CD4-positive, alpha-beta T cell treated with Interleukin-17A for 4 hours (primary cell): ENCODE results near the gene ADD1.
"Not testable (repeated sequence)": the region's sequence is repeated elsewhere in the genome, so short reads cannot be mapped to it uniquely, and the experiment has no call there.

Experiments
- DNase-seq: peaks from one replicate; pipeline ENCODE4 v3.0.0-alpha.2; 2020; ENCODE audit warnings: mixed read lengths

Gene ADD1

DNA sequence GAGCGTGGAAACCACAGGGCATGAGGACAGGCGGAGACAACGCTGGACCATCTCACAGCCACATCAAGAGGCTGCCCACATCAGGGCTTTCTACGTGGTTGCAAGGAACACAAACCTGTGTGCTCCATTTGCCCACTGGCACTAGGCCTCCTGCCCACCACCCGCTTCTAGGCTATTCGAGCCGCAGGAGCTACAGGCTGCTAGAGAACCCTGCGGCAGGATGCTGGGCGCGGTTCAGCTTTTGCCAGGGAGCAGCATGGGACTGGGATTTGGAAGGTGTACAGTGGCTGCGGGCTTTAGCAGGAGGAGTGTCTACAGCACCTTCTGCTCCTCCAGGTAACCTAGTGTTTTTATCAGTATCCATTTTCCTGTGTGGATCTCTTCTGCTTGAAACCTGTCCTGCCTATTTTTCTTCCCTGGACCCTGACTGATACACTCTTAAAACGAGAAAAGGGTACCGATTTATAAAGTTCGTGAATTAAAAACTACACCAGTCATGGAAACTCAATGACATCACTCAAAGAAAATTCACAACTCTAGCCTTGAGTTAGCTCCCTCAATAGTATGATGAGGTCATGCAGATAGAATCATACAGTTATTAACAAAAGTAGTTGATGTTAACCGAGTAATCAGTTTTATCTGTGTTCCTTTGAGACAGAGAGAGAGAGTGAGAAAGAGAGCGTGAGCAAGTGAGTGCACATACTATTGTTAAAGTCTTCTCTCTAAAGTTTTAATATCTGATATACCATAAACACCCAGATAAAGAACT lies 106.8 kb downstream of the ADD1 start:
- no peak for DNase-seq

DNA sequence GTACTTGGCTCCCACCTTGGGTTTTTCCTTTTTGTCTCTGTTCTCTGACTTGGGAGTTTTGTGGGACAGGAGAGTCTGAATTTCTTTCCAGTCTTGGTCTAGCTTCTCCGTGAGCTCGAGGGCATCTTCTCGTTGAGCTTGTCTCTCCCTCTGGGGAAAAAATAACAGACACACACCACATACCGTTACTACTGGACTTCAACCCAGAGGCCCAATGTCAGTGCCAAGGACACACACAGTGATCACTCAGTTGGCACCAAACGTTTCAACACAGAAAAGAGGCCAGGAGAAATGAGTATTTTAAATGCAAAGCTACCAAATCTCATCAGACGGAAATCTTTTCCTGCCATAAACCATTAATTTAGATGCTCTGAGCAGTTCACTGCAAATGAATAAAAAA lies 109.9 kb downstream of the ADD1 start:
- DNase-seq = no peak

DNA sequence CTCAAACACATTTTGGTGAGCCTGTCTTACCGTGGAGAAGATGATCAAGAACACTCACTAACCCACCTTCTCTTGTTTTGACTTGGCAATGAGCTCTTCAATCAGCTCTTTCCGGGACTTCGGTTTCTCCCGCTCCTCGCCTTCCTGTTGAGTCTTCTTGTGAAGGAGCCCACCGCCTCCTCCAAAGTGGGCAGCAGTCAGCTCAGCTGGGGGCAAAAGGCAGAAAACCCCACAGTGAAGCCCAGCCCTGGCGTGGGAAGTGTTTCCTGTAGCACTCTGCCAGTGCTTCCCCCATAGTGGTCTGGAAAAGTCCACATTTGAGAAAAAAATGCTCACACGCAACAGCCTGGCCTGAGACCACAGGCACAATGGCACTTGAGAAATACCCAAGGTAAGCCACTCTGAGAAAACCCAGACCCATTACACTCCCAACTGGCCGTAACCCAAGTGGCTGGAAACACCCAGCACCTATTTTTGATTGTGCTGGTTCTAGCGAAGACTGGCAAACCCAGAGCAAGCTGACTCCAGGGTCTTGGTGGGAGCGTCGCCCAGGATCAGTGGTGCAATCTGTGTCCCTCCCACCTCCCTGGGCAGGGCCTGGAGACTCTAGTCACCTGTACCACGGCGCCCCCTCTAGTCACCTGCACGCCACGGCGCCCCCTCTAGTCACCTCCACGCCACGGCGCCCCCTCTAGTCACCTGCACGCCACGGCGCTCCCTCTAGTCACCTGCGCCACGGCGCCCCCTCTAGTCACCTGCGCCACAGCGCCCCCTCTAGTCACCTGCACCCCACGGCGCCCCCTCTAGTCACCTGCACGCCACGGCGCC lies 110.9 kb downstream of the ADD1 start:
- peak; percentile 60 for DNase-seq

DNA sequence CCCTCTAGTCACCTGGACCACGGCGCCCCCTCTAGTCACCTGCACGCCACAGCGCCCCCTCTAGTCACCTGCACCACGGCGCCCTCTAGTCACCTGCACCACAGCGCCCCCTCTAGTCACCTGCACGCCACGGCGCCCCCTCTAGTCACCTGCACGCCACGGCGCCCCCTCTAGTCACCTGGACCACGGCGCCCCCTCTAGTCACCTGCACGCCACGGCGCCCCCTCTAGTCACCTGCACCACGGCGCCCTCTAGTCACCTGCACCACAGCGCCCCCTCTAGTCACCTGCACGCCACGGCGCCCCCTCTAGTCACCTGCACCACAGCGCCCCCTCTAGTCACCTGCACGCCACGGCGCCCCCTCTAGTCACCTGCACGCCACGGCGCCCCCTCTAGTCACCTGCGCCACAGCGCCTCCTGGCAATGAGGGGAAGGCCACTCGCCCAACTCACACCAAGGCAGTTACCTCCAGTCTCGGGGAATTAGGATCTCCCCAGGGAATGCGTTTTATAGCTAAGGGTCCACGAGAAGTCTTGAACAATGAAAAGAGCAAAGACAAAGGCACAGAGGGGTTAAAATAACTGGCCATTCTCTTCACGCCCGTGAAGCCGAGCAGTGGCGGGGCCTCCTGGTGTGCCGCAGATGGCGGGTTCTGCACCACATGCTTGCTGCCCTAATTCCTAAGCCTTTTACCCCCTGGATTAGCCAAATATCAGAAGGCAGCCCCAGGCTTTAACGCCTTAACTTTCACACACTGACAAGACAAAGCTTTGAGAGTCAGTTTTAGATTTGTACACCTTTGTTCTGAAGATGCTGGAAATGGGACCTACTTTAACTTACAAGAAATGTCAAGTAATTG lies 111.8 kb downstream of the ADD1 start:
- not testable (repeated sequence) for DNase-seq

DNA sequence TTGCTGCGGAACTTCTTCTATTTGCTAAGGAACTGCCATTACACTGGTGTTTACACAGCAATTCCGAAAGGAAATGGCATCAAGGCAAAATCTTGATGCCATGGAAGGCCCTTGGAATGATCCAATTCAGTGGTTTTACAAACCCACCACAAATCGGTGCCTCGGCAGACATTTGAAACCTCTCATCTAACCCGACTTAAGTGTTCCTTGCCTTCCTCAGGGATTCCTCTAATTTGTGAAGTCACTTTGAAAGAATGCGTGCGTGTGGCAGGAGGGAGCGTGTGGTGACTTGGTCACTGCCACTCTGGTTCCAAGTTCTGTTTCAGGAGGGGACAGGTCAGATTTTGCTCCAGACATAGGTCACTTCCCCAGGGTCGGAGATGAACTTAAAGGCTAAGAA lies 114.8 kb downstream of the ADD1 start:
- no peak for DNase-seq

DNA sequence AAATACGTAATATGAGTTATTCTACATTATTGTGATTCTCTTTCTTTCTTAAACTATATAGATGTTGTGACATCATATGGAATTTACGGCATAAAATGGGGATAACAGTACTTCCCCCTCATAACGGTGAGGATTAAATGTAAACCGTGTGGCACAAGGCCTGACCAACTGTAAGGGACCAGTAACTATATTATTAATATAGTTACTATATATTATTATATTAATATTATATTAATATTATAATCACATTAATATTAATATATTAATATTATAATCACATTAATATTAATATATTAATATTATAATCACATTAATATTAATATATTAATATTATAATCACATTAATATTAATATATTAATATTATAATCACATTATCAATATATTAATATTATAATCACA lies 116.8 kb downstream of the ADD1 start:
- DNase-seq = not testable (repeated sequence)

DNA sequence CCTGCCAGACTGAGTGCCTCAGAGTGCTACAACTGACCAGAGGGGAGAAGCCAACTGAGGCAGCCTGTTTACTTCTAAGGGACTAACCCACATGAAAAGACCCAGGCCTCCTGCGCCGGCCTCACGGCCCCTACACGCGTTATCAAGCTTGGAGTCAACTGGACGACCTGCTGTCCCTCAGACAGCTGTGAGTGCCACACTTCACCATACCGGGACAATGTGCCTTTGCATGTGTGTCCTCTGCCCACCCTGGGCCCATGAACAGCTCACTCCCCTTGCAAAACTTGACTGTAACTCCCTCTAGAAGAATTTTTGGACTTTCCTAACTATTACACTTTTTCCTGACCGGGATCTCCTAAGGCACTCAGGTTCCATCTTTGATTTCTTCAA lies 117.8 kb downstream of the ADD1 start:
- DNase-seq = peak; percentile 35

DNA sequence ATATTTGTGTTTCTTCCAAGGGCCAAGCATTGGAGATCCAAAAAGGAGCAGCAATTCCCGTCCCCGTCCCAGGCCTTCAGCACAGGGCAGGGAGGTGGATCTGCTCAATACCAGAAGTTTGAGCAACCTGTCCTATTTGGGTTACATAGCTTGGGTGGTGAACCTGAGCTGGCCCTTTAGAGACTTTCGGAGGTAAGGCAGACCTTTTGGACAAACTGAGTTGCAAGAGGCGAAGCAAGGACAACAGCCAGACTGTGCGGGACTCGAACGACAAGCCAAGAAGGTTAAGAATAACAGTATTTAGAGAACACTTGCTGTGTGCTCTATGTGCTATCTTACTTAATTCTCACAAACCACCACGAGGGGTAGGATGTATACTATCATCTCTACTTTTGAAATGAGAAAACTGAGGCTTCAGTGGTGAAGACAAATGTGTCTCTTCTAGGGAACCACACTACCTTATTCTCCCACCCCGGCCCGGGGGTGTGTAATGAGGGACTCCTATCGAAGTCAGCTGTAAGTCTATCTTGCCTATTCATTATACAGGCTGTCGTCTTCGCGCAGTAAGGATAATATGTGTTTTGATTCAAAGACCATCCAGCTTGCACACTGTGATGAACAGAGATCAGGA lies 118.3 kb downstream of the ADD1 start:
- no peak for DNase-seq

DNA sequence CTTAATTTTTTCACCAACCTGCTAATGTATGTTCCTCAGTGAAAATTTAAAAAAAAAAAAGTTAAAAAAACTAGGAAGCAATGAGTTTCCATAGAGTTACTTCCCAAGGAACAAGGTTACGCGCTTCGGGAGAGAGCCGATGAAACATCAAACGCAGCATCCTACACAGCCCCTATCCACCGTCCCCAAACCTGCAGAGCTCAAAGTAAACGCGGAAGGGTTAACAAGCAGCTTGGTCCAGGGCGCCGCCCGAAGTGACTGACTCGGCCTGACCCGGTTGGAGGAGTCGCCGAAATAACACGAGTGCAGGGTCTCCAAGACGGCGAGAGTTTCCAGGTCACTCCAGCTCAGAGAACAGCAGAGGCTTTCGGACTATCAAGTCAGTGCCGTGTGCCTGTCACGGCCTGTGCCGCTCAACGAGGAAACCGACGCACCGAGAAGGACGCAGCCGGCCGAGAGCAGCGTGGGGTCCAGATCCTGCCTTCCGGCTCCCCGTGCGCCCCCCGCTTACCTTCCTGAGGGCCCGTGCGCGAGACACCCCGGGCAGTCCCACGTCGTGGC lies 119.0 kb downstream of the ADD1 start:
- DNase-seq = no peak

DNA sequence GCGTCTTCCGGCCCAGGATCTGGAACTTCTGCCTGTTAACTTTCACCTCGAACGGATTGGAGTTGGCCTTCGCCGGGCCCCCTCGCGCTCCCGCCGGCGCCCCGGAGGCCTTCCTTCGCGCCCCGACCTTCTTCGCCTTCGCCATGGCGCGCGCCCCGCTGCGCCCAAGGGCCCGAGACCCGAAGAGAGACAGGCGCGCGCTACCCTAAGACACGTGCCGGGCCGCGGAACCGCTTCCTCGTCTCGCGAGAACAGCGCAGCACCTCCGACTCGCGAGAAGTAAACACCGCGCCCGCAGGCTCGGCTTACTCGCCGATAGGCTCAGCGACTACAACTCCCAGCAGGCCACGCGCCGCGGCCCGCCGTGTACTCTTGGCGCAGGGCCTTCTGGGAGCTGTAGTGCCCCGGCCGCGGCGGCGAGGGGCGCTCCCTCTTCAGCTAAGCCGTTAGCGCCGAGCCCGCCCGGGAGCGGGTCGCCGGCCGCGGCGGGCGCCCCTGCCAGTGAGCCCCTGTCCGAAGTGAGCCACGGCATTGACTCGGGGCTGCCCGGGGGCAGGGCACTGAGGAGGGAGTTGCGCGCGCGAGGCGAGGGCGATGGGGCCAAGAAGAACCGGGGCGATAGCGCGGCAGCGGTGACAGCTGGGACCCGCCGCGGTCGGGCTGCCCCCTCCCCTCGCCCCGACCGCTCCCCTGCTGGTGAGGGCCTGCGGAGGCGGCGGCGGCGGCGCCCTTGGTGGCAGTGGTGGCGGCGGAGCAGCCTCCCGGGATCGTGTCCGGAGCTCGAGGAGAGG lies 119.7 kb downstream of the ADD1 start, which contains the start of the genes GRK4 and NOP14:
Gene GRK4 (plus strand): TSS at position 397 of the 791 bp plus-strand sequence. CDS start 500 bp downstream, outside the sequence.
Gene NOP14 (minus strand): TSS at position 232 of the 791 bp plus-strand sequence. CDS start 87 bp downstream, at position 145.
- peak; percentile 97 for DNase-seq

DNA sequence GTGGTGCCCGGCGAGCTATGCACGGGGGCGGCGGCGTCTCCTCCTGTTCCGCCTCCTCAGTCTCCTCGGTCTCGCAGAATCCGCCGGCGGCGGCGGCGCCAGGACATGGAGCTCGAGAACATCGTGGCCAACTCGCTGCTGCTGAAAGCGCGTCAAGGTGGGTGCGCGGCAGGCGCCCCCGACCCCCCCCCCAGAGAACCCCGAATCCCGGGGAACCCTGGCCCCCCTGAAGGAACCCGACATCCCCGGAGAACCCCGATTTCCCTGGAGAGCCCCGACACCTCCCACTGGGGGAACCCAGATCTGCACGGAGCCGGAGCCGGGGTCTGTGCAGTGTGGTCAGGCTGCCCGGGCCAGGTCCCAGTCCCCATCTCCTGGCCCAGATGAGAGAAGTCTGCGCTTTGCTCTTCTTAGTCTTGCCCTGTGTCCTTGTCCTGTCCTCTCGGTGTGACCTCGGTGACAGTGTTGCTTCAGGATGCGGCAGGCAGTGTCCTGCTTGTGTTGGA lies 120.4 kb downstream of the ADD1 start:
- DNase-seq = no peak

DNA sequence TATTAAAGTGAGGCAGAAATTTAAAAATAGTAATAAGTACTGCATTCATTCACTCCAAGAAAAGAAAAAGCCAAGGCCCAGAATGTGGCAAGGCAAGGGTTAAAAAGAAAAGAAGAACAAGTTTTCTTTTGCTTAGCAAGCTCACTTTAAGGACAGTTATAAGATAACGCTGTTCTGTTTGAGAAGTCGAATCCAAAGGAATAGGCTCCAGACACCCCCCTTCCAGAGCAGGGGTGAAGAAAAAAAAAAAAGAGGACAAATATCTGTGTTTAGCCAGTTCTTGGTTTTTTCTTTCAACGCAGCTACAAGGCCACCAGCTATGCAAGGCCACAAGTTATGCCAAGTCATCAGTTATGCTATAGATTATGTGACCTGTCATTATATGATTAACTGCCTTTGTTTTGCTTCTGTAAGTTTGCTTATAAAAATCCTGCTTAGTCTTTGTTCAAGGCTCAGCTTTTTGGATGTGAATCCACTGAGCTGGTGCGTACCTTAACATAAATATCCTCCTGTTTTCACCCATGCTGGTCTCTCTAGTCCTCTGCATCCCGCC lies 121.1 kb downstream of the ADD1 start:
- DNase-seq = no peak

DNA sequence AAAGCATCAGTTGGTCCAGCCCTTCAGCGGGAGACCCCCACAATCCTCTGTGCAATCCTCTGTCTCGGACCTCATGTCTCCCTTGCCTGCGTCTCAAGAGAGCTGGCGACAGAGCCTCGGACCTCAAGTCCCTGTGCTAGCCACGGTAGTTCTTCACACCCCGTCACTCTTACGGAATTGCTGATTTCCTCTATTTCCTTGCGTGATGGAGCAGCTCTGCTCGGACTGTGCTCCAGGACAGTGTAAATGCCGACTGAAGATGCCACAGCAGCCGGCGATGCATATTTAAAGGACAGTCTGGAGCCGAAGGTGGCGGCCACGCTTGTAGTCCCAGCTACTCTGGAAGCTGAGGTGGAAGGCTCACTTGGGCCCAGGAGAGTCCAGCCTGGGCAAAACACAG lies 121.6 kb downstream of the ADD1 start:
- no peak for DNase-seq

DNA sequence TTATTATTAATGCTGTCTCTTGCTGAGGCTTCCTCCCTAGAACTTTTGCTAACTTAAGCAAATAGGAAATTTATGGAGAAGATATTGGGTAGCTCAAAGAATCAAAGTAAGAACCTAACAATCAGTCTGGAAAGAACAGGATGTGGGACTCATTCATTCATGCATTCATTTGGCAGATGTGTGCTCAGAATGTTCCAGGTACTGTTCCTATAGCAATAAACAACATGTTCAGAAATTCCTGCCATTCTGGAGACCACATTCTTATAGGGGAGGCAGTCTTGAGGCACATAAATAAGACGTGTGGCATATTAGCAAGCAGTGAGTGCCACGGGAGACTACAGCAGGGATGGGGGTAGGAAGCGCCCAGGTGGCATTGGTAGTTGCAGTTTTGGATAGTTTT lies 124.7 kb downstream of the ADD1 start:
- no peak for DNase-seq

DNA sequence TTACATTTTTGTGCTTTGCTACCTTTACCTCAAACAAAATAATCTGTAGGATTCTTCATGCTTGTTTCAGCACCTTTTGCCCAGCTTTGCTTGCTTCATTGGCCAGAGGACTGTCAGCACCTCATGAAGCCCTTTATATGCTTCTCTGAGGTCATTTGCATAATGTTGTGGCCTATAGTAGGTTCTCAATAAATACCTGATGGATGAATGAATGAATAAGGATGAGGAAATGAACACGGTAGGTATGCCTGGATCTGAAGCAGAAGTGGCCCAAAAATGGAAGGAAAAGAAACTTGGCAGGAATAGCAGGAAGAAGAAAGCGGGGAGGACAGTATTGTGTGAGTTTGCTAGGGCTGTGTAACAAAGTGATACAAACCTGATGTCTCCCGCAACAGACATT lies 127.6 kb downstream of the ADD1 start:
- no peak for DNase-seq

DNA sequence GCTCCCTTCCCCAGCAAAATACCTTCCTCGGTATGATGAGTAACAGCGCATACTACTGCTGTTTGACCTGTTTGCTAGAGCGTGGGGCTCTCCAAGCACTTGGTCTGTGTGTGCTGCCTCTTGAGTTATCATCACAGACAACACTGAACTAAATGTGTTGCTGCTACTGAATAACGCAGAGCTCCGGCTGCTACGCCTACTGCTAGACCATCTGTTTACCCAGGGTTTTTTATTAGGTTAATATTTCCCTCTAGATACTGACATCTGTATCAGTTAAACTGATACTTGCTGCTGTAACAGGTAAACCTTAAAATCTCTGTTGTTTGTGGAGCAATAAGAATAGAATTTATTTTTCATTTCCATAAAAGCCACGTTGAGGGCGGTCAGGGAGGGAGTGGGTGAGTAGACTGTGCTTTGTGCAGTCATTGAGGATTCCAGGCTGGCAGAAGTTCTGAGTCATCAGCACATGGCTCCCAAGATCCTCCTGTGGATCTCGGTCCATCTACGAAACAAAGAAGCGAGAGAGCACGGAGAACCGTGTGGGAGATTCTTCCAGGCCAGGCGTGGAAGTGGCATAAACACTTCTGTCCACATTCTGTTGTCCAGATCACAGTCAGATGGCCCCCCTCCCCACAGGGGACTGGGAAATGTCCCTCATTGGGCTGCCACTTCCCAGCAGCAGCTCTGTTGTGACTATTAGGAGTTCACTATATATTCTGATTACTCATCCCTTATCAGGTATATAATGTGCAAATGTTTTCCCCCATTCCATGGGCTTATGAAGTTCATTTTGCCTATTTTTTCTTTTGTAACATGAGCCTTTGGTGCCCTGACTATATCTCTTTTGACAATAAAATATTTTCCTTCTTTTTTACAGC lies 133.8 kb downstream of the ADD1 start:
- DNase-seq = no peak
